22Rv1 (cell line): ENCODE results near the gene CIB4.
"Not testable (repeated sequence)": the region's sequence is repeated elsewhere in the genome, so short reads cannot be mapped to it uniquely, and the experiment has no call there.

Experiments
- H3K27ac ChIP-seq: fragments of 450-650 bp; 2 replicates; pipeline ENCODE4 v1.5.1; 2017
- CTCF ChIP-seq: fragments of 450-650 bp; IDR thresholded peaks from 2 replicates; pipeline ENCODE4 v1.5.1; 2017; ENCODE audit warnings: mild to moderate bottlenecking
- ZFX ChIP-seq: fragments of 450-650 bp; IDR thresholded peaks from 2 replicates; pipeline ENCODE4 v1.6.1; 2017; ENCODE audit warnings: antibody characterized with exemption, borderline replicate concordance

CIB4 gene

GRCh38 chr2:26569216-26570082 lies 71.7 kb downstream of the CIB4 start:
- TF ChIP-seq ZFX (no peak), CTCF (no peak)
- H3K27ac ChIP-seq = no peak overlapping the region

GRCh38 chr2:26568076-26568890 lies 72.9 kb downstream of the CIB4 start:
- TF ChIP-seq CTCF (no peak), ZFX (no peak)
- H3K27ac ChIP-seq = no peak overlapping the region

- TF ChIP-seq CTCF (no peak), ZFX (no peak)
- no peak overlapping the region for H3K27ac ChIP-seq
These were observed 73.6 kb downstream of the CIB4 start for GRCh38 chr2:26567534-26567933.

GRCh38 chr2:26566731-26567130 lies 74.4 kb downstream of the CIB4 start:
- not testable (repeated sequence) for H3K27ac ChIP-seq

DNA sequence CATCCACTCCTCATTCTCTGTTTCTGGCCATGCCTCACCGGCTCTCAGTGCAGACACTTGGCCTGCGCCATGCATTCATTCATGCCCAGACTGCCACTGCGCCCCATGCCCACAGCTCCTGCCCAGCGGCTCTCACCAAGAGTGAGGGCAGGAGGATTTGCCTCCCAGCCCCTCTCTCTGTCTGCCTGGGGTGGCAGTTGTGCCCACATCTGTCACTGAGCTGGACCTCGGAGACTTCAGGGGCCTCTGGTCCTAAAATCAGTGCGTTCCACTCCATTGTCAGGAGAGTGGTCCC lies 75.1 kb downstream of the CIB4 start:
- no peak for TF ChIP-seq CTCF
- TF ChIP-seq ZFX = no peak
- H3K27ac ChIP-seq = no peak overlapping the region

DNA sequence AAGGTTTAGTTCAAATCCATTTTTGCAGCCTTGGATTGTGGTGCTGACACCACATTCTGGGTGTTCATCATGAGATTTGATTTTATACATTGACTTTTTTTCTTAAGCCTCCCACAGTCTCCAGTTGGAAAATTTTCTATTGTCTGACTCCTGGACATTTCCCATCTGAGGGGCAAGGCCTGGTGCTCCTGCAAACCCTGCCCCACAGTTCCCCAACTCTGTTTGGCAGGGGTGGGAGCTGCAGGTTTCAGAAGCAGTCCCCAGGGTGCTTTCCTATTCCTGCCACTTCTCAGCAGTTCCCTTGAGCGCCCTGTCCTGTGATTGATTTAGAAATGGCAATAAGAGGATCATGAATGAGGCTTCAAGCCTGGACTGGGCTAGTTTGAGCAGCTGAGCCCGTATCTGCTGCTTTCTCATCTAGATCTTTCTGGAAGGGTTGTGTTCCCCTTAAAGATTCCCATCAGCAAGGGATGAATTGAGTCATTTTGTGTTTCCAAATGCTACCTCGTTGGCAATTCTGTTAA lies 77.0 kb downstream of the CIB4 start:
- TF ChIP-seq ZFX (no peak), CTCF (no peak)
- no peak overlapping the region for H3K27ac ChIP-seq

DNA sequence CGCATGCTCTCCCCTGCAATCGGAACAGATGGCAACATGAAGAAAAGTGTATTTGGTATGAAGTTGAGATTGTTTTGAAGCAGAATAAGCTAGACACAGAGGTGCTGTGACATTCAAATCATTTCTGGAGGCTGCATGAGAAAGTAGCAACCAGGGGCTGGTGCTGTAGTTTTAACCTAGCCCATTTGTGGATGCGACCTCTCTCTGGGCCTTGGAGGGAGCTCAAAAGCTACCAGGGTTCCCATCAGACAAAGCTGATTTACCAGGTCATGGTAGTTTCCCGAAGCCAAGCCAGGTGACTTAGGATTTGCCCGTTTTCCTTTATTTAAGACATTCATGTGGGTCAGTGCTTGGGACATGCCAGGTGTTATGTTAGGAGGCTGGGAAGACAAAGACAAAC lies 77.5 kb downstream of the CIB4 start:
- H3K27ac ChIP-seq = no peak overlapping the region
- TF ChIP-seq CTCF (no peak), ZFX (no peak)
